ENCODE measurements around the gene MRPS12.

The MRPS12 gene

GRCh38 chr19:38911388-38912001 lies 19.2 kb upstream of the MRPS12 start:
- no peak for DNase-seq (ENCODE audit: low read depth)

GRCh38 chr19:38912600-38913514 lies 17.9 kb upstream of the MRPS12 start:
- DNase-seq (ENCODE audit: low read depth) = no peak

GRCh38 chr19:38913958-38914357 lies 16.8 kb upstream of the MRPS12 start:
- DNase-seq (ENCODE audit: low read depth) = no peak

GRCh38 chr19:38915329-38916321 lies 15.1 kb upstream of the MRPS12 start:
- no peak for DNase-seq (ENCODE audit: low read depth)

- DNase-seq (ENCODE audit: low read depth) = no peak
Measured at GRCh38 chr19:38917516-38917915, 13.2 kb upstream of the MRPS12 start.

GRCh38 chr19:38917921-38918491 lies 12.7 kb upstream of the MRPS12 start:
- no peak for DNase-seq (ENCODE audit: low read depth)

- DNase-seq (ENCODE audit: low read depth) = no peak
Measured at GRCh38 chr19:38918526-38918925, 12.2 kb upstream of the MRPS12 start.

- no peak for DNase-seq (ENCODE audit: low read depth)
Measured at GRCh38 chr19:38919837-38920601, 10.7 kb upstream of the MRPS12 start.

GRCh38 chr19:38920602-38921419 lies 9.9 kb upstream of the MRPS12 start:
- no peak for DNase-seq (ENCODE audit: low read depth)

GRCh38 chr19:38921420-38922274 lies 9.1 kb upstream of the MRPS12 start:
- DNase-seq (ENCODE audit: low read depth) = no peak

GRCh38 chr19:38922482-38922881 lies 8.3 kb upstream of the MRPS12 start:
- DNase-seq (ENCODE audit: low read depth) = no peak

GRCh38 chr19:38924388-38924787 lies 6.4 kb upstream of the MRPS12 start:
- no peak for DNase-seq (ENCODE audit: low read depth)

GRCh38 chr19:38928391-38929001 lies 2.2 kb upstream of the MRPS12 start:
- no peak for DNase-seq (ENCODE audit: low read depth)

- peak; percentile 76 for DNase-seq (ENCODE audit: low read depth)
Measured at GRCh38 chr19:38929929-38930775, 592 bp upstream of the MRPS12 start, which contains the start of gene SARS2. SARS2 (minus strand) TSS chr19:38930763; CDS start chr19:38930736, 27 bp downstream.

- no peak for DNase-seq (ENCODE audit: low read depth)
Measured at GRCh38 chr19:38931521-38931793, 713 bp downstream of the MRPS12 start.

- no peak for DNase-seq (ENCODE audit: low read depth)
Measured at GRCh38 chr19:38932425-38933179, 1.9 kb downstream of the MRPS12 start.

GRCh38 chr19:38933544-38933943 lies 2.8 kb downstream of the MRPS12 start:
- DNase-seq (ENCODE audit: low read depth) = no peak
